C4-2B (cell line): ENCODE results near the gene SETMAR.
A peak's percentile ranks its signal among the peaks of the same experiment; 100 is the strongest.

ENCODE experiments used
- H3K27ac ChIP-seq: fragments of 450-650 bp; 2 replicates; pipeline ENCODE4 v1.5.1; 2017
- ZFX ChIP-seq: fragments of 450-650 bp; IDR thresholded peaks from 2 replicates; pipeline ENCODE4 v1.6.1; 2017
- TF ChIP-seq, protein P1 (sequence below): fragments of 450-650 bp; conservative IDR thresholded peaks from 2 replicates; pipeline ENCODE4 v1.5.1; 2017; ENCODE audit warnings: mild to moderate bottlenecking

SETMAR gene

DNA sequence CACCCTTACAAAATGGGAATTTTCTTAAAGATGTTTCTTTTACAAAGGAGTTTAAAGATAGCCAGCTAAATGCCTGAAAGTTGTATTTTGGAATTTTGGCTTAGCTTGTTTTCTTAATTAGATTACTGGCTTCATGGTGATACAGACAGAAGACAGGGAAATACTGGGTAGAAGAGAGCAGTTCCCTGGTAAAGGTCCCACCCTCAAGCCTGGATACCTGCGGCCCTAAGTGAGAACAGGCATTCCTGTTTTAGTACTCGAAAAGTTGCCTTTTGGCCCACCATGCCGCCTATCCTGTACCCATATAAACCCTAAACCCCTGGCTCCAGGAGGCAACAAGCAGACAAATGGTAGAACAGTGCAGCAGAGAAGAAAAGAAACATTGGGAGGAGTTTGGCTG lies 29.4 kb downstream of the SETMAR start:
- no peak overlapping the region for H3K27ac ChIP-seq
- TF ChIP-seq, protein P1, sequence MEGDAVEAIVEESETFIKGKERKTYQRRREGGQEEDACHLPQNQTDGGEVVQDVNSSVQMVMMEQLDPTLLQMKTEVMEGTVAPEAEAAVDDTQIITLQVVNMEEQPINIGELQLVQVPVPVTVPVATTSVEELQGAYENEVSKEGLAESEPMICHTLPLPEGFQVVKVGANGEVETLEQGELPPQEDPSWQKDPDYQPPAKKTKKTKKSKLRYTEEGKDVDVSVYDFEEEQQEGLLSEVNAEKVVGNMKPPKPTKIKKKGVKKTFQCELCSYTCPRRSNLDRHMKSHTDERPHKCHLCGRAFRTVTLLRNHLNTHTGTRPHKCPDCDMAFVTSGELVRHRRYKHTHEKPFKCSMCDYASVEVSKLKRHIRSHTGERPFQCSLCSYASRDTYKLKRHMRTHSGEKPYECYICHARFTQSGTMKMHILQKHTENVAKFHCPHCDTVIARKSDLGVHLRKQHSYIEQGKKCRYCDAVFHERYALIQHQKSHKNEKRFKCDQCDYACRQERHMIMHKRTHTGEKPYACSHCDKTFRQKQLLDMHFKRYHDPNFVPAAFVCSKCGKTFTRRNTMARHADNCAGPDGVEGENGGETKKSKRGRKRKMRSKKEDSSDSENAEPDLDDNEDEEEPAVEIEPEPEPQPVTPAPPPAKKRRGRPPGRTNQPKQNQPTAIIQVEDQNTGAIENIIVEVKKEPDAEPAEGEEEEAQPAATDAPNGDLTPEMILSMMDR: no peak
- TF ChIP-seq ZFX: no peak

DNA sequence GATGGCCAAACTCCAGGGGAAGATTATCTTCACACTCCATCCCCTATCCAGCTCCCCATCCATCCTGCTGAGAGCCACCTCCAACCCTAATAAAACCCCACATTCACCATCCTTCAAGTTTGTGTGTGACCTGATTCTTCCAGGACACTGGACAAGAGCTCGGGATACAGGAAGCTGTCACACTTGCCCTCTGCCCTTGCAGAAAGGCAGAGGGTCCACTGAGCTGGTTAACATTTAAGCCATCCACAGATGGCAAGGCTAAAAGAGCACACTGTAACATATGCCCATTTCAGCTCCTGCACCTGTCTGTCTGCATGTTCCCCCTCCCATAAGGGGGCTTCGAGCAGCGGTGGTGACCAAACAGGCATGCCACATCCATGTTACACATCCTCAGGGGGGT lies 29.8 kb downstream of the SETMAR start:
- TF ChIP-seq ZFX: no peak
- TF ChIP-seq, protein P1: no peak

DNA sequence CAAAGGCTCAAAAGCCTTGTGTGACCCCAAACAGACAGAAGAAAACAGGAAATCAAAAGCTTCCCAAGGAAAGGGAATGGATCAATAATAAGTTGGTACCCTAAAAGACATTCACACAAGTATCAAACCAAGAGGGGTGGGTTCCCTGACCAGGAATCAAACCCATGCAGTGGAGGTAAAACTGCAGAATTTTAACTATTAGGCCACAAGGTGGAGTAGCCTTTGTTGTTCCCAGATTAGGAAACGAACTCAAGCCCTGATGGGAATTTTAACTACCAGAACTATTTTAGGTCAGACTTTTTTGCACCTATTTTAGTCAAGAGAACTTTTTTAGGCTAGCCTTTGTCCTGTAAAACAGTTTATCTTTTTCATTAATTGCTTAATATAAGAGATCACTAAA lies 31.4 kb downstream of the SETMAR start:
- TF ChIP-seq ZFX: no peak
- TF ChIP-seq, protein P1: peak; percentile 27
- no peak overlapping the region for H3K27ac ChIP-seq

More for the DNA sequence above, 29.8 kb downstream of the SETMAR start:
- no peak overlapping the region for H3K27ac ChIP-seq

- TF ChIP-seq, protein P1: no peak
- TF ChIP-seq ZFX: no peak
- H3K27ac ChIP-seq: no peak overlapping the region
These were observed 32.8 kb downstream of the SETMAR start for GRCh38 chr3:4335840-4336562.

GRCh38 chr3:4336850-4337546 lies 33.8 kb downstream of the SETMAR start:
- no peak for TF ChIP-seq ZFX
- TF ChIP-seq, protein P1: no peak
- no peak overlapping the region for H3K27ac ChIP-seq

DNA sequence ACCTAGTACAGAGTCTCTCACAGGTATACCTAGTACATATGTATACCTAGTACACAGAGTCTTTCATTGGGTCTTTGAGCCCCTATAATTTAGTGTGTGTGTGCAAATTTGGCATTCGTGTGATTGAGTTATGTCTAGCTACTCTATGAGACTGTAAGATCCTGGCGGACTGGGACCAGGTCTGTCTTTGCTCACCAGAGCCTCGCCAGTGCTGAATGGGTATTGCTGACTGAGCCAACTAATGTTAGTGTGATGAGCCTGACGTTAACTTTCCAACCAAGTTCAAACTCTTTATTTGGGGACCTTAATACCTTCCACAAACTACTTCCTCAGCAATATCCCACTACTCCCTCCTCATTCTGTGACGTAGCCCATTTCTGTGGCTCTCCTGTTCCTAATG lies 35.6 kb downstream of the SETMAR start:
- no peak overlapping the region for H3K27ac ChIP-seq
- TF ChIP-seq, protein P1: no peak
- TF ChIP-seq ZFX: no peak

- TF ChIP-seq ZFX: no peak
- TF ChIP-seq, protein P1: no peak
- no peak overlapping the region for H3K27ac ChIP-seq
These were observed 36.9 kb downstream of the SETMAR start for GRCh38 chr3:4340077-4340410.
